ENCODE data around the gene HACE1. TPM values are rescaled to one million over a fixed set of nuclear protein-coding genes. Genes with fewer than 3 reads are reported as not detected.
A peak's percentile ranks its signal among the peaks of the same experiment; 100 is the strongest.
"Not testable (repeated sequence)": the region's sequence is repeated elsewhere in the genome, so short reads cannot be mapped to it uniquely, and the experiment has no call there.

The HACE1 gene
- polyA plus RNA-seq, 1 donor: 9.4 TPM

DNA sequence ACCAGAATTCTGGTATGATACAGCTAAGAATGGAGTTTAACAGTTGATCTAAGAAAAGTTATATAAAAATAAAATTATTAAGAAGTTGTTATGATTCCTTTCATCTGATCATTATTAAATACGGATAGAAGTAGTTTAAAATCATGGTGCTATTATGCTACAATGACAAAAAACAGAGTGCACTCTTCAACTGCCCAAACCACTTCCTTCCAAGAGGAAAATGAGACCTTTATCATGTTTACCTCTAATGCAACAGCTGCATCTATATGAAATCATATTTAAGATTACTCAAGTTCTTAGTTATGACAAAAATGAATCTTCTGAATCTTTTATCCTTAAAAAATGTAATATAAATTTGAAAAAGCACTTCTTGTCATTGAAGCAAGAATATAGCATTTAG, 31.2 kb downstream of the HACE1 start:
- no peak for DNase-seq

DNA sequence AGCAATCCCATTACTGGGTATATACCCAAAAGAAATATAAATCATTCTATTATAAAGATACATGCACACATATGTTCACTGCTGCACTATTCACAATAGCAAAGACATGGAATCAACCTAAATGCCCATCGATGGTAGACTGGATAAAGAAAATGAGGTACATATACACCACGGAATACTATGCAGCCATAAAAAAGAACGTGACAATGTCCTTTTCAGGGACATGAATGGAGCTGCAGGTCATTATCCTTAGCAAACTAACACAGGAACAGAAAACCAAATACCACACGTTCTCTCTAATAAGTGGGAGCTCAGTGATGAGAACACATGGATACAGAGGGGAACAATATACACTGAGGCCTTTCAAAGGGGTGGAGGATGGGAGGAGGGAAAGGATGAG, 38.9 kb downstream of the HACE1 start:
- DNase-seq: not testable (repeated sequence)

DNA sequence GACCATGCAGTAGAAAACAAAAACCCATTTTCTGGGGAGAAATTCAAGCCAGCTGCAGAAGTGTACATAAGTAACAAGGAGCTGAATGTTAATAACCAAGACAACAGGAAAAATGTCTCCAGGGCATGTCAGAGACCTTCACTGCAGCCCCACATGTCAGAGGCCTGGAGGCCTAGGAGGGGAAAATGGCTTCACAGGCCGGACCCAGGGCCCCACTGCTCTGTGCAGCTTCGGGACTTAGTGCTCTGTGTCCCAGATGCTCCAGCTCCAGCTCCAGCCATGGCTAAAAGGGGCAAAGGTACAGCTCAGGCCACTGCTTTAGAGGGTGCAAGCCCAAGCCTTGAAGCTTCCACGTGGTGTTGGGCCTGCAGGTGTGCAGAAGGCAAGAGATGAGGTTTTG, 43.6 kb downstream of the HACE1 start:
- no peak for DNase-seq

DNA sequence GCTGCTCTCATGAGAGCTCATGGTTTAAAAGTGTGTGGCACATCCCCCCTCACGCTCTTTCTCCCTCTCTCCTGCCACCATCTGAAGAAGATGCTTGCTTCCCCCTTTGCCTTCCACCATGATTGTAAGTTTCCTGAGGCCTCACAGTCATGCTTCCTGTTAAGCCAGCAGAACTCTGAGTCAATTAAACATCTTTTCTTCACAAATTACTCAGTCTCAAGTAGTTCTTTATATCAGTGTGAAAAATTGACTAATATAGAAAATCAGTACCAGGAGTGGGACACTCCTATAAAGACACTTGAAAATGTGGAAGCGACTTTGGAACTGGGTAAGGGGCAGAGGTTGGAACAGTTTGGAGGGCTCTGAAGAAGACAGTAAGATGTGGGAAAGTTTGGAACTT, 45.0 kb downstream of the HACE1 start:
- DNase-seq: no peak

DNA sequence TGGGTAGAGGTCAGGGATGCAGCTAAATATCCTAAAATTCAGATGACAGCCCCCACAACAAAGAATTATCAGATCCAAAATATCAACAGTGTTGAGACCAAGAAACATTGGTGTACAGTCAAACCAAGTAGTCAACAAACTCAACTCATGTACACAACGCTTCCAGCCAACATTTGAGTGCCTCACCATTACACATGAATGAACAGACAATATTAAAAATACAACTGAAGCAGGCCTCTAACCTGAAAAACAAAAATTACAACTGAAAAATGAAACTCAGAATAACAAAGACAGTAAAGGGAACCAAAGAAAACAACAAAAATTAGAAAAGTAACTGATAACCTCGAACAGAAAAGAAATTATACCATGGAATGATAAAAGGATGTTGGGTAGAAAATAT, 46.2 kb downstream of the HACE1 start:
- no peak for DNase-seq

DNA sequence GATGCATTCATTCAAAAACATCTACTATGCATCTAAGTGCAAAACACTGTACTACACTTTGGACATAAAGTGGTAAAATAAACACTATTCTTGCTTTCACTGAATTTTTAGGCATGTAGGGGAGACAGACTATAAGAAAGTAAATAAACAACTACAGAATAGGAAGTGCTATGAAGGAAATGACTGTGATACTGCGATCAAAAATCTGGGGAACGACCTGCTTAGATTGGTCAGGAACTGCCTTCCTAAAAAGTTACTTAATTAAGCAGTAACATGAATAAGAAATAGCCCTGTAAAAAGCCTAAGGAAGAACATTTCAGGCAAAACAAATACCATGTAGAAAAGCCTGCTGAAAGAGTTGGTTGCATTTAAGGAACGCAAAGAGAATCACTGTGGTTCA, 50.6 kb downstream of the HACE1 start:
- no peak for DNase-seq

DNA sequence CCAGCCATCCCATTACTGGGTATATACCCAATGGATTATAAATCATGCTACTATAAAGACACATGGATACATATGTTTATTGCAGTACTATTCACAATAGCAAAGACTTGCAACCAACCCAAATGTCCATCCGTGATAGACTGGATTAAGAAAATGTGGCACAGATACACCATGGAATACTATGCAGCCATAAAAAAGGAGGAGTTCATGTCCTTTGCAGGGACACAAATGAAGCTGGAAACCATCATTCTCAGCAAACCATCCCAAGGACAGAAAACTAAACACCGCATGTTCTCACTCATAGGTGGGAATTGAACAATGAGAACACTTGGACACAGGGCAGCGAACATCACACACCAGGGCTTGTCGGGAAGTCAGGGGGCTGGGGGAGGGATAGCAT, 54.4 kb downstream of the HACE1 start:
- not testable (repeated sequence) for DNase-seq

DNA sequence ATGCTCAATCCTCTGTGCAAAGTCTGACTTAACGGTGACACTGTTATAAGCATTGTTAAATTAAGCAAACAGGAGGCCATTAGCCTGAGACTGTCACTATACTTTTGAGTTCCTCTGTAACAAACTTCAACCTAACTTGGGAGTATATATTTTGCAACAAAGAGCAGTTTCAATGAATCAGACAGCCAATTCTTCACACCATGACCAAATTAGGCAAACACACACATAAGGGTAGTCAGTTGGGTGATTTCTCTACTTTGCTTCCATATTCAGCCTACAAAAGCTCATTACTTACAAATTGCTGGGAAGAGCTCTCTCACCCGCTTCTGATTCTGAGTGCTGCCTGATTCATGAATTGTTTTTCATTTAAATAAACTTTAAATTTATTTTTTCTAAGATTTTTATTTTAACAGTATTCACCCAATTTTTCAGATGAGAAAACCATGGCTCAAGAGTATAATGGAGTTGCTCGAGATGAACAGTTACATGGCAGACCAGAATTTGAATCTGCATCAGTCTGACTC, 60.5 kb downstream of the HACE1 start:
- DNase-seq: no peak

DNA sequence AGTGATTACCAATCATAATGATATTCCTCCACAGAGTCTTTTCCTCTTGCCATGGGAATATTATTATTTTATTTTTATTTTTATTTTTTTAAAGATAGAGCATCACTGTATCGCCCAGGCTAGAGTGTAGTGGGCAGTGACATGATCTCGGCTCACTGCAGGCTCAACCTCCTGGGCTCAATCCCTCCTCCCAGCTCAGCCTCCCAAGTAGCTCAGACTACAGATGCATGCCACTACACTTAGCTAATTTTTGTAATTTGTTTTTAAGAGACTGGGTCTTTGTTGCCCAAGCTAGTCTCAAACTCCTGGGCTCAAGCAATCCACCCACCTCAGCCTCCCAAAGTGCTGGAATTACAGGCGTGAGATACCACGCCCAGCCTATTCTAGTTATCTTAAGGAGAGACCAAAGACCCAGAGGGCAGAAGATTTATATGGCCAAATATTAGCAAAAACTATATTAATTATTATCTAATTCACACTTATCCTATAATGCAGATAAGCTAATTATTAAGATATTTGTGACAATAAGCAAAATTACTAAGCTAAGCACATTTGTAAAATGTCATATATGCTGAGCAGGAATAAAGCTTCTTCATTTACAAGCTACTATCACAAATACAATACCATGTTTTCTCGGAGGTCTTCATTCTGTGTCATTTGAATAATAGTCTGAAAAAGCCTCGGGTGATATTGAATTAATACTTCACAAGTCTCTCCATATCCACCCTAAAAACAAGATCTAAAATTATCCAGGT, 63.5 kb downstream of the HACE1 start:
- DNase-seq: no peak

DNA sequence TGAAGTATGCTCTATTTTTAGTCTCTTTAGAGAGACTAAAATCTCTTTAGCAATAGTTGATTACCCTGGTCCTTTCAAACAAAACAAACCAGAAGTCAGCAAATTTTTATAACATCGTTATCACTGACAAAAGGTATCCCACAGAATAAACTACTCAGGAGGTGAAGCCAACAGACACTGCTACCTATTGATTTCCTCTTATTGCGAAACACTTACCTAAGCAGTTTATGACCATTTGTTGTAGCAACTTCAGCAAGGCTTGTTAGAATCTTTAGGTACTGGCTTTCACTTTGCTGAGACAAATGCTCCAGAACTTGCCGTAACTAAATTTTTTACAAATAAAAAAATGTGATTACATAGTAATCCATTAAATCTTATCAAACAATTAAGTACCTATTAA, 64.4 kb downstream of the HACE1 start:
- DNase-seq: no peak

DNA sequence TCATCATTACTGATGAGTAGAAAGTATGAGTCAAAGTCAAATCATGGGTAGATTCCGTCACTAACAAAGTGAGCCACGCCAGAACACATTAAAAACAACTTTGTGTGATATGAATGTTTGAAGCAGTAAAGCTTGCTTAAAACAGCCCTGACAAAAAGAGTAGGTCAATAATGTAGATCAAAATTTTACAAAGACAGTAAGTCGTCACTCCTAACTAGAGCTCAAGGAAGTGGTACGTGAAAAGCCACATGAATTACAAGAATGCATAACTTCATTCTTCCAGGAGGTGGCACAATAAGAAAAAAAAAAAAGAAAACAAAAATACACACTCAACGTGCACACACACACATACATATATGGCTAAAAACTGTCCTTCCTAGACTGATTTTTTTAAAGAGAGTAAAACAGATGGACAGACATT, 69.9 kb downstream of the HACE1 start:
- no peak for DNase-seq

DNA sequence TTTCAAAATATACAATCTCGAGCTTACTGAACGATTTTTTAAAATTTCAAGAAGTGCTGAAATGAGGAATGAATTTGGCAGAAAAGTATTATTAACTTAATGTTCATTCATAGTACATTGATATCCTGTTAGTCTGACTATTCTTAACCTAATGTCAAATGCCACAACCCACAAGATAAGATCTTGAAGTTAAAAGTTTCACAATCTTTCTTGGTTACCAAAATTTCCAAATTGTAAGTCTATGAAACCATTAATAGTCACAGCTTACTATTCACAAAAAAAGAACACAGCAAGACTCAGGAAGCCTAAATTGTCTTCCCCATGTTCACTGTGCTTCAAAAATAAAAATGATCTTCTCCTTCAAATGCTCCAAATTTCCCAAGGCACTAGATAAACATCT, 71.3 kb downstream of the HACE1 start:
- DNase-seq: no peak

DNA sequence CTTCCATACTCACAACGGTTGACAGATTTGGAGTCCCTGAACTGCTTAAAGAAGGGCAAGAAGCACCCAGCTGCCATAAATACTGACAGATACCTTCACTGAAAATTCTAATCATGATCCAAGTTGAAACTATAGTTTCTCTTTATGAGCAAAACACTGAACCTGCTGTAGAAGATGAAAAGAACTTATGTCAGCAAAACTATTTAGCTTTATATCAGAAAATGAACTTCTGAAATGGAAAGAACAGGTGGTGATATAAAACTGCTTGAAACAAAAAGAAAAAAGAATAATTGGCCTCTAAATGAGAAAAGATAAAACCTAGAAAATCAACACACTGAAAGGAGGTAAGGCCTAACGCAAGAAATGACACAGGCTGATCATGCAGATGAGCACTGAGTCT, 72.4 kb downstream of the HACE1 start:
- DNase-seq: no peak

DNA sequence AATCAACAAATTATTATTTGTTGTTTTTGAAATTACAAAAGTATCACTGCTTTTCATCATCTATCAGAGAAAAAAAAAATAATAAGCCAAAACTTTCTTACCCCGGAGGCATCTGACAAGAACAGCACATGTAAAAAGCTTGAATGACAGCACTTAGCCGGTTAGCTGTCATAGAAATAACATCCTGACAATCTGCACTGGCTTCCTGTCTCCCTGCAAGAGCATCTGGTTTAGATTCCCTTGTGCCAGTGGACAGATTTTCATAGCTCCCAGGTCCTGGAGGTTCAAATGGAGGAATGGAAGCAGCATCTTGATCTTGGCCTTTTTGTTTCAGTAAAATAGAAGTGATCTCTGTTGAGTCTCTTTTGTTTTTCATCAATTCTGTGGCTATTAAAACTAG, 74.8 kb downstream of the HACE1 start:
- DNase-seq: no peak

DNA sequence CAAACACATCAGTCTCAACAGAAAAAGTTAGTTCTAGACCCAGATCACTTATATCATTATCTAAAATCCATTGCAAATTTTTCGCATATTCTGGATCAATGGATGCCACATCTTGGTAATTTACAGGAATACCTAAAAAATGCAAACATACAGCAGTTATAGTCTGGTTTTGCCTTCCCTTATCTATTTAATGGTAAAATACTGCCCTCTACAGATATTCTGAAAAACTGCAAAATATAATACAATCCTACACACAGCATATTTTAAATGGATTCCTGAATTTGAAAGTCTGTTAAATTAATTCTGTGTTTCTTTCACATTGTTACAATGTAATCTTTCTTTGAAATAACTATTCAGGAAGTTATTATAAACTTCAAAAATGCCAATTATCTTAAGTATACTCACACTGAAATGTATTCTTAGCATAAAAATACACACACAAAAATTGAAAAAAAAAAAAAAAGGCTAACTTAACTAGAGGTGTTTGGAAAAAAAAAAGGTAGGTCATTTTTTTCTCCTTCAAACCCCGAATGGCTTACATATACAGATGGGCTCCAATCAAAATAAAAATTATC, 88.4 kb downstream of the HACE1 start:
- peak; percentile 15 for DNase-seq

DNA sequence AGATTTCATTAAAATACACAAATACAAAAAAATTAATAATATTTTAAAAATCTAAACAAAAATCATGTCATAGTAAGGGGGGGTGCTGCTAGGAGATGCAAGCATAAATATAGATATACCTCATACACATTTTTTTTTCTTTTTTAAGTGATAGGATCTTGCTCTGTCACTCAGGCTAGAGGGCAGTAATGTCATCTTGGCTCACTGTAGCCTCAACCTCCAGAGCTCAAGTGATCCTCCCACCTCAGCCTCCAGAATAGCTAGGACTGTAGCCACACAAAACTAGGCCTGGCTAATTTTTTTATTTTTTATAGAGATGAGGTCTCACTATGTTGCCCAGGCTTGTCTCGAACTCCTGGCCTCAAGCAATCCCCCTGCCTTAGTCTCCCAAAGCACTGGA, 90.8 kb downstream of the HACE1 start:
- no peak for DNase-seq

DNA sequence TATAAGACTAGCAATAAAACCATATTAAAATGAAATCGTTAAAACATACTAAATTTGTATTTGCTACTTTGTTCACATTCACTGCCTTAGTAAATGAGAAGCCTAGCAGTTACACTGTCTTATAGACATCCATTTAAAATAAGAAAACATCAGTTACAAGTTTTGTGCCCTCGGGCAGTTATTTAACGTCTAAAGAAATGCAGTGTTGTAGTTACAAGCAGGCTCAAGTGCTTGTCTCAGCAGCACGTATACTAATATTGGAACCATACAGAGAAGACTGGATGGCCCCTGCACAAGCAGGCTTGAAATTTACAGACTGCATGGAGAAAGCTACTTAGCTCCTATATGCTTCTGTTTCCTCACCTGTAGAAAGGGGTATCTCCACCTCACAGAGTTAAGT, 93.1 kb downstream of the HACE1 start:
- no peak for DNase-seq

DNA sequence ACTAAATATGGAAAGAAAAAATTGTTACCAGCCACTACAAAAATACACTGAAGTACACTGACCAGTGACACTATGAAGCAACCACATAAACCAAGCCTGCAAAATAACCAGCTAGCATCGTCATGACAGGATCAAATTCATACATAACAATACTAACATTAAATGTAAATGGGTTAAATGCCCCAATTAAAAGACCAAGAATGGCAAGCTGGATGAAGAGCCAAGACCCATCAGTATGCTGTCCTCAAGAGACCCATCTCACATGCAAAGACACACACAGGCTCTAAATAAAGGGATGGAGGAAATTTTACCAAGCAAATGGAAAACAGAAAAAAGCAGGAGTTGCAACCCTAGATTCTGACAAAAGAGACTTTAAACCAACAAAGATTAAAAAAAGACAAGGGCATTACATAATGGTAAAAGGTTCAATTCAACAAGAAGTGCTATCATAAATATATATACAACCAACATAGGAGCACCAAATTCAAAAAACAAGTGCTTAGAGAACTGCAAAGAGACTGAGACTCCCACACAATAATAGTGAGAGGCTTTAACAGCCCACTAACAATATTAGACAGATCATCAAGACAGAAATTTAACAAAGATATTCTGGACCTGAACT, 104.8 kb downstream of the HACE1 start:
- DNase-seq: no peak

DNA sequence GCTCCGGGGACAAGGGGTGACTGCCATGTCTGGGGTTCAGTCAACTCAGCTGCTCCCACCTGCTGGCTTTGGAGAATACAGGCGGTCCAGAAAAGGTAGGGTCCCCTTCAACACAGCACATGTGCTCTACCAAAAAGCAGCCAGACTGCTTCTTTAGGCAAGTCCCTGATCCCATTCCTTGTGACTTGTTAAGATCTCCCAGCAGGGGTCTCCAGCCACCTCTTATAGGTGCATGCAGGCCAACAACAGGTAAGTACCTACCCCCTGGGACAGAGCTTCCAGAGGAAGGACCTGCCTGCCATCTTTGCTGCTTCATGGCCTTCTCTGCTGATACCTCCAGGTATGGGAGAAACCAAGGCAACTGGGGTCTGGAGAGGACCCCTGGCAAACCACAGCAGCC, 106.5 kb downstream of the HACE1 start:
- DNase-seq: no peak

DNA sequence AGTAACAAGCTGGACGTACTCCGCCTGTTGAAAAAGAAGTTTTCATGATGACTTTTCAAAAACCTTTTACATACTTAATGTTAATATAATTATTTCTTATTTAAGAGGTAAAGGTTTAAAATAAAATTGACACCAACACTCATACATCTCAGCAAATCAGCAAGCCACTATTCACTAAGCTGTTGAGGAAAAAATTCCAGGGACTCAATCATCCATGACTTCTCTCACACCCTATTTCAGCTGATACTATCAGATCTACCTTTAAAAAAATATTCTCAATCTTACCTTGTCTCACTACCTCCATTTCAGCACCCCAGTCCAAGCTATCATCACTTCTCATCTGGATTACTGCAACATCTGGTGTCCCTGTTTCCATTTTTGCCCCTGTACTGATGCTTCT, 109.3 kb downstream of the HACE1 start:
- DNase-seq: no peak

DNA sequence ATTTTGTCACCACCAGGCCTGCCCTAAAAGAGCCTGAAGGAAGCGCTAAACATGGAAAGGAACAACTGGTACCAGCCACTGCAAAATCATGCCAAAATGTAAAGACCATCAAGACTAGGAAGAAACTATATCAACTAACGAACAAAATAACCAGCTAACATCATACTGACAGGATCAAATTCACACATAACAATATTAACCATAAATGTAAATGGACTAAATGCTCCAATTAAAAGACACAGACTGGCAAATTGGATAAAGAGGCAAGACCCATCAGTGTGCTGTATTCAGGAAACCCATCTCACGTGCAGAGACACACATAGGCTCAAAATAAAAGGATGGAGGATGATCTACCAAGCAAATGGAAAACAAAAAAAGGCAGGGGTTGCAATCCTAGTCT, 120.6 kb downstream of the HACE1 start:
- DNase-seq: not testable (repeated sequence)

DNA sequence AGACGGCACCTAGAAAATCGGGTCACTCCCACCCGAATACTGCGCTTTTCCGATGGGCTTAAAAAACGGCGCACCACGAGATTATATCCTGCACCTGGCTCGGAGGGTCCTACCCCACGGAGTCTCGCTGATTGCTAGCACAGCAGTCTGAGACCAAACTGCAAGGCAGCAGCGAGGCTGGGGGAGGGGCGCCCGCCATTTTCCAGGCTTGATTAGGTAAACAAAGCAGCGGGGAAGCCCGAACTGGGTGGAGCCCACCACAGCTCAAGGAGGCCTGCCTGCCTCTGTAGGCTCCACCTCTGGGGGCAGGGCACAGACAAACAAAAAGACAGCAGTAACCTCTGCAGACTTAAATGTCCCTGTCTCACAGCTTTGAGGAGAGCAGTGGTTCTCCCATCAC, 122.2 kb downstream of the HACE1 start:
- not testable (repeated sequence) for DNase-seq

DNA sequence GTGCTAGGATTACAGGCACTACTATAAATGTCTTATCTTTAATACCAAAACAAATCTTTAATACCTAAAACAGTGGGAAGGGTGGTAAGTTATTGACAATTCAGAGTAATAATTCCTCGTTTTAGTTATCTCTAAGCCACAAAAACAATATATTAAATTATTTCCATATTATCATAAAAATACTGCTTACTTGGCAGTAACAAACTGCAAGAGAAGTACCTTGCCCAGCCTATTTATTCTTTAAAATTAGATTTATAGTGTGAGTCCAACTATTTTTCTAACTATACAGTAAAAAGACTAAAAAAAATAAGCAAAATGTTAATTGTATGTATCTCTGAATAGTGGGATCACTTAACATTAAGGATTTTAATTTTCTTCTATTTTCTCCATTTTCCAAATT, 123.2 kb downstream of the HACE1 start:
- DNase-seq: no peak

DNA sequence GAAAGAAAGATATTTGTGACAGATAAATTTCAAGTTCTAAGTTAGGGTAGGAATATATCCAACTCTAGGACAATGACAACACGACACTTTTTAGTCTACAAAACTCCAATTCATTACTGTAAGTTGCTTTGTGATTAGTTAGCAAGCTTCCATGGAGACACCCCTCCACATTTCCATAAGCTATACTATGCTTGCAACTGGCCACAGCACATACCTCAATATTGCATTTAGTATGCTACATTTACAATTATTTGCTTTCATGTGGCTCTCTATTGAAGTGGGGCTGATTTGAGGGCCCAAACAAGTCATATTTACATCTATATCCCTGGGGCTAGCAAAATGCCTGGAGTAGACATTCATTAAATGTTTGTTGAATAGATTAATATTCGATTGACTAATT, 129.3 kb downstream of the HACE1 start:
- DNase-seq: no peak

All from hindlimb muscle (tissue), 1 donor.